Ramos (cell line): ENCODE measurements around the gene DDAH2.
"Not testable (repeated sequence)": the region's sequence is repeated elsewhere in the genome, so short reads cannot be mapped to it uniquely, and the experiment has no call there.

Experiments used
- in situ Hi-C: fragments of 300-500 bp; cut with MboI; formaldehyde crosslinking; loops from one replicate; pipeline ENCODE4 v1.14.3; 2022; ENCODE audit warnings: low sequenced_read_pairs; ENCODE audit not compliant: unreplicated experiment

Gene DDAH2

GRCh38 chr6:31717499-31718222, 11.4 kb downstream of the DDAH2 start:
- in situ Hi-C loops: no loop called here

- in situ Hi-C loops: no loop called here
These were observed 13.8 kb downstream of the DDAH2 start, which contains the start of gene LY6G6D for GRCh38 chr6:31715022-31715958. Gene LY6G6D (plus strand): TSS chr6:31715348. CDS start chr6:31715356, 8 bp downstream.

- in situ Hi-C loops: no loop called here
These were observed 15.0 kb downstream of the DDAH2 start for GRCh38 chr6:31713991-31714684.

- in situ Hi-C loops: no loop called here
These were observed 15.6 kb downstream of the DDAH2 start for GRCh38 chr6:31713465-31713864.

GRCh38 chr6:31712296-31712695, 16.8 kb downstream of the DDAH2 start:
- in situ Hi-C loops: no loop called here

GRCh38 chr6:31711233-31711632, 17.9 kb downstream of the DDAH2 start:
- in situ Hi-C loops: no loop called here

- in situ Hi-C loops: no loop called here
These were observed 18.4 kb downstream of the DDAH2 start for GRCh38 chr6:31710523-31711219.

GRCh38 chr6:31709157-31709556, 19.9 kb downstream of the DDAH2 start:
- in situ Hi-C loops: not testable (repeated sequence)

- in situ Hi-C loops: no loop called here
These were observed 20.9 kb downstream of the DDAH2 start for GRCh38 chr6:31708224-31708623.

- in situ Hi-C loops: no loop called here
These were observed 21.4 kb downstream of the DDAH2 start for GRCh38 chr6:31707701-31708100.

GRCh38 chr6:31706599-31706998, 22.5 kb downstream of the DDAH2 start, which contains the start of gene LY6G6F:
Gene LY6G6F (plus strand): TSS chr6:31706866. CDS start chr6:31706907, 41 bp downstream.
- in situ Hi-C loops: no loop called here

GRCh38 chr6:31705931-31706330, 23.2 kb downstream of the DDAH2 start:
- in situ Hi-C loops: no loop called here

GRCh38 chr6:31702819-31703716, 26.0 kb downstream of the DDAH2 start, which contains the start of gene ABHD16A:
Gene ABHD16A (minus strand): TSS chr6:31703324. CDS start chr6:31703281, 43 bp downstream.
- in situ Hi-C loops: no loop called here

- in situ Hi-C loops: no loop called here
These were observed 26.7 kb downstream of the DDAH2 start for GRCh38 chr6:31702405-31702818.

GRCh38 chr6:31701666-31702404, 27.3 kb downstream of the DDAH2 start:
- in situ Hi-C loops: no loop called here

- in situ Hi-C loops: no loop called here
These were observed 28.2 kb downstream of the DDAH2 start for GRCh38 chr6:31700740-31701401.

- in situ Hi-C loops: no loop called here
These were observed 31.5 kb downstream of the DDAH2 start for GRCh38 chr6:31697555-31697954.

GRCh38 chr6:31693535-31693934, 35.6 kb downstream of the DDAH2 start:
- in situ Hi-C loops: no loop called here
